GM23248 (cell line): Measurements from ENCODE around the gene HERPUD1.

Source experiments
- EZH2 ChIP-seq: fragments of 200-600 bp; sonication (generic); IDR thresholded peaks from 2 replicates; pipeline ENCODE4 v1.6.1; 2018; ENCODE audit warnings: antibody characterized with exemption, mild to moderate bottlenecking; ENCODE audit not compliant: insufficient read depth, poor library complexity, severe bottlenecking
- EZH2phosphoT487 ChIP-seq: fragments of 200-600 bp; sonication (generic); IDR thresholded peaks from 2 replicates; pipeline ENCODE4 v1.6.1; 2018; ENCODE audit warnings: antibody characterized with exemption, moderate library complexity, mild to moderate bottlenecking, low read depth; ENCODE audit not compliant: insufficient read depth

DNA sequence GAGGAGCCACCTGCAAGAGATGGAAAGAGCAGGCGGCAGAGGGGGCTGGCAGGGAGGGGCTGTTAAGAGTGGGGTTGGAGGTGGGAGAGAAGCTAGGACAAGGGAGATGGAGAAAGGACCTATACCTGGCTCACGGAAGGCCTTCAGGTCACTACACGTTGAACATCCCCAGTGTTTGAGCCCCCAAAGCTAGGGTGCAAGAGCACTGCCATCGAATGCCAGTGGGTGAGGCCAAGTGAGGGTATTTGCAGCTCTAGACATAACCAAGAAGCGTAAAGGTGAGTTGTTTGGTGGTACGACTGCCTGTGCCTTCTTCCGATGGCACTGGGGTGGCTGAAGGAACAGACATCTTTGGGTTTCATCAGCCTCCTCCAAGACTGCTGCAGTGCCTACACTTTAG lies 17.0 kb upstream of the HERPUD1 start:
- TF ChIP-seq EZH2phosphoT487: no peak
- TF ChIP-seq EZH2: no peak
